Esophagus muscularis mucosa (tissue), 4 donors: Measurements from ENCODE around the gene DACT3. TPM values are rescaled to one million over a fixed set of nuclear protein-coding genes. Genes with fewer than 3 reads are reported as not detected.
A peak's percentile ranks its signal among the peaks of the same experiment; 100 is the strongest.

ENCODE experiments used
- DNase-seq: peaks from one replicate; pipeline ENCODE4 v3.0.0-alpha.2; 2017; ENCODE audit errors: extremely low spot score
- H3K27ac ChIP-seq, 4 donors: fragments of 200-600 bp; sonication (generic); replicated peaks in 1 of 4; 1 replicate in 3 of 4; 2 replicates in 1 of 4; pipeline ENCODE4 v1.5.1; 2016 to 2019; ENCODE audit warnings: mild to moderate bottlenecking in 1 of 4
- H3K27me3 ChIP-seq, 4 donors: fragments of 200-600 bp; sonication (generic); one replicate each; pipeline versions ENCODE4 v1.5.1 to v1.6.0; 2016 to 2019
- H3K36me3 ChIP-seq, 4 donors: fragments of 200-600 bp; sonication (generic); one replicate each; pipeline ENCODE4 v1.5.1; 2016 to 2019
- H3K4me1 ChIP-seq, 4 donors: fragments of 200-600 bp; sonication (generic); one replicate each; pipeline ENCODE4 v1.5.1; 2016 to 2019
- H3K4me3 ChIP-seq, 4 donors: fragments of 200-600 bp; sonication (generic); 1 replicate in 2 of 4; 2 replicates in 2 of 4; pipeline ENCODE4 v1.5.1; 2016 to 2019; ENCODE audit warnings: mild to moderate bottlenecking in 4 of 4, moderate library complexity in 1 of 4
- H3K9me3 ChIP-seq, 4 donors: fragments of 200-600 bp; sonication (generic); 1 replicate in 3 of 4; 2 replicates in 1 of 4; pipeline ENCODE4 v1.5.1; 2016 to 2019
- CTCF ChIP-seq, 3 experiments: fragments of 200-600 bp in 2 of 3; fragments of 450-650 bp in 1 of 3; sonication (generic) in 2 of 3; IDR thresholded peaks; one replicate each; pipeline ENCODE4 v1.5.1; 2017 to 2019; ENCODE audit warnings: antibody characterized with exemption in 3 of 3, mild to moderate bottlenecking in 2 of 3, moderate library complexity in 1 of 3
- EP300 ChIP-seq: sonication (generic); formaldehyde crosslinking; IDR thresholded peaks from one replicate; pipeline ENCODE4 v1.6.1; 2017; ENCODE audit warnings: antibody characterized with exemption
- POLR2A ChIP-seq: fragments of 450-650 bp; IDR thresholded peaks from one replicate; pipeline ENCODE4 v1.6.1; 2017; ENCODE audit warnings: antibody characterized with exemption, moderate library complexity, mild to moderate bottlenecking, low read depth
- POLR2AphosphoS5 ChIP-seq, 2 donors: sonication (generic); formaldehyde crosslinking; IDR thresholded peaks; one replicate each; pipeline ENCODE4 v1.6.1; 2017; ENCODE audit warnings: antibody characterized with exemption in 2 of 2
- WGBS: methylation state at CpG from one replicate; pipeline ENCODE4 v1.1.5; 2018; 5-methylcytosine and 5-hydroxymethylcytosine counted together
- intact Hi-C: fragments of 100-400 bp; cut with DNase I; formaldehyde crosslinking; loops from one replicate; pipeline ENCODE4 v1.15.1; 2023
- total RNA-seq, 4 donors: library from RNA; depleted of rRNA; stranded (reverse); fragments of >200 nt; gene quantifications; one replicate each; pipeline versions ENCODE4 v1.1.0 to v1.2.1, GENCODE V29; 2016

The DACT3 gene
- total RNA-seq, 4 donors from 2014 or later, result 46.7 to 119 (median 65.1) TPM

GRCh38 chr19:46614114-46614722, 46.8 kb downstream of the DACT3 start:
- 8% methylated on average over 12 of the region's 12 CpGs for WGBS
- Histone ChIP-seq H3K9me3 (no peaks in the 10 kb centered on the region), H3K4me3 (no peak overlapping the region), H3K27me3 (no peaks in the 10 kb centered on the region), H3K27ac (peak overlapping the region in 1 of 4 donors; percentile 23), H3K4me1 (peaks cover 27 to 40% (median 36%) of the 10 kb centered on the region in 4 donors), H3K36me3 (peaks cover 12 to 19% (median 15%) of the 10 kb centered on the region in 4 donors)
- TF ChIP-seq POLR2A (no peak), CTCF (IDR thresholded peaks at IDR 0.05) (peak; percentile 92 to 97 (median 93)), POLR2AphosphoS5 (IDR thresholded peaks at IDR 0.05) (peak in 1 of 2 donors; percentile 43)
- peak; percentile 97 for DNase-seq
- intact Hi-C loops, result loop anchor here (1.0 kb wide), 1 partner anchor 48 kb away; no protein-coding TSS in a partner anchor

GRCh38 chr19:46613525-46613924, 47.5 kb downstream of the DACT3 start:
- no peaks in the 10 kb centered on the region for H3K27me3 ChIP-seq
- peaks cover 20 to 34% (median 29%) of the 10 kb centered on the region in 4 donors for H3K4me1 ChIP-seq
- H3K4me3 ChIP-seq, result no peak overlapping the region
- TF ChIP-seq POLR2A (no peak), POLR2AphosphoS5 (IDR thresholded peaks at IDR 0.05) (no peak), EP300 (no peak), CTCF (IDR thresholded peaks at IDR 0.05) (no peak)
- H3K36me3 ChIP-seq, result peaks cover 19 to 26% (median 22%) of the 10 kb centered on the region in 4 donors
- 91% methylated on average over 21 of the region's 22 CpGs for WGBS
- intact Hi-C loops, result no loop called here
- DNase-seq, result no peak
- H3K9me3 ChIP-seq, result no peaks in the 10 kb centered on the region
- no peak overlapping the region for H3K27ac ChIP-seq

GRCh38 chr19:46611776-46612175, 49.2 kb downstream of the DACT3 start:
- no peak overlapping the region for H3K4me3 ChIP-seq

GRCh38 chr19:46610851-46611770, 49.9 kb downstream of the DACT3 start:
- WGBS, result 79% methylated on average over 15 of the region's 17 CpGs
- Histone ChIP-seq H3K27ac (no peak overlapping the region), H3K36me3 (peaks cover 27 to 50% (median 44%) of the 10 kb centered on the region in 4 donors), H3K9me3 (no peaks in the 10 kb centered on the region), H3K27me3 (no peaks in the 10 kb centered on the region), H3K4me1 (peaks cover 14 to 28% (median 22%) of the 10 kb centered on the region in 4 donors), H3K4me3 (no peak overlapping the region)
- no peak for DNase-seq
- TF ChIP-seq EP300 (no peak), POLR2AphosphoS5 (IDR thresholded peaks at IDR 0.05) (no peak), POLR2A (no peak), CTCF (IDR thresholded peaks at IDR 0.05) (no peak)
- intact Hi-C loops, result no loop called here

More at GRCh38 chr19:46611776-46612175, 49.2 kb downstream of the DACT3 start:
- no peaks in the 10 kb centered on the region for H3K9me3 ChIP-seq
- intact Hi-C loops, result no loop called here
- H3K27ac ChIP-seq, result no peak overlapping the region
- peaks cover 27 to 44% (median 39%) of the 10 kb centered on the region in 4 donors for H3K36me3 ChIP-seq
- H3K27me3 ChIP-seq, result no peaks in the 10 kb centered on the region
- no peak for DNase-seq
- no peak for TF ChIP-seq CTCF (IDR thresholded peaks at IDR 0.05)
- no peak for TF ChIP-seq POLR2AphosphoS5 (IDR thresholded peaks at IDR 0.05)
- TF ChIP-seq EP300, result no peak
- TF ChIP-seq POLR2A, result no peak
- H3K4me1 ChIP-seq, result peaks cover 9 to 28% (median 23%) of the 10 kb centered on the region in 4 donors
- 73% methylated on average over 6 of the region's 6 CpGs for WGBS
